ENCODE measurements around the gene STN1. TPM values are rescaled to one million over a fixed set of nuclear protein-coding genes. Genes with fewer than 3 reads are reported as not detected.

STN1 gene
- 28.9 TPM for total RNA-seq (2021; ENCODE audit: unreplicated experiment)
- 24.2 TPM for polyA plus RNA-seq (2012; ENCODE audit: insufficient read length)
- Bru-seq, nascent RNA: percentile 68 among the genes with signal in this experiment
- percentile 60 among the genes with signal in this experiment for BruChase-seq, experiment 1, labeled RNA remaining after a 2-hour chase
- percentile 61 among the genes with signal in this experiment for BruChase-seq, experiment 2, labeled RNA remaining after a 6-hour chase
- long read RNA-seq, transcript STN1-202 (9 exons, 1,311 nt): minor isoform, 5 of 48 reads
- long read RNA-seq, transcript STN1-201 (10 exons, 1,417 nt): major isoform, 27 of 48 reads
- long read RNA-seq, partial matches to known transcripts: 5 of 48 reads
- long read RNA-seq, other reads (novel, unspliced or antisense): 9 of 48 reads

- in situ Hi-C loops (cut with HindIII; ENCODE audit: low pct_unique_long_range_greater_than_20kb, low sequenced_read_pairs) (no loop called here), intact Hi-C loops (cut with micrococcal nuclease; ENCODE audit: unreplicated experiment) (loop anchor here (5.0 kb wide), 1 partner anchor 49 kb away; the partner anchor contains the start of gene SLK)
- POLR2A ChIA-PET: interaction anchor here (1.0 kb wide), 1 partner anchor 203 kb away, joined by 3 read pairs; the partner anchor contains the start of gene SFR1
- ATAC-seq (peak; percentile 98), DNase-seq (ENCODE audit: low read depth, low spot score) (peak; percentile 76)
- H3K27me3 ChIP-seq (ENCODE audit: control insufficient read depth, insufficient read depth, low read length): no peaks in the 10 kb centered on the region
- CTCF ChIA-PET: no interaction called here
- peaks cover 8% of the 10 kb centered on the region; the same call in 1 of the 2 replicates for H3K9me3 ChIP-seq (ENCODE audit: control insufficient read depth, insufficient read depth, low read depth, low read length)
- peak within 1 kb of the TSS; percentile 98 for H3K27ac ChIP-seq (ENCODE audit: low read length)
- H3K4me1 ChIP-seq (ENCODE audit: control insufficient read depth, insufficient read depth, low read length): peaks cover 28% of the 10 kb centered on the region
- BruUV-seq (replicated peaks): no TSS peak
- no peak for TF ChIP-seq SIN3A (IDR thresholded peaks at IDR 0.05; ENCODE audit: borderline replicate concordance, insufficient read depth, low read depth, low read length)
- TF ChIP-seq POLR2AphosphoS5 (IDR thresholded peaks at IDR 0.05; ENCODE audit: low read depth, low read length): peak; percentile 97
- TF ChIP-seq CTCF (IDR thresholded peaks at IDR 0.05): no peak
- no peak for TF ChIP-seq REST (IDR thresholded peaks at IDR 0.05; ENCODE audit: insufficient read depth in 1 of 2, low read depth in 2 of 2, low read length in 1 of 2)
- no peak for TF ChIP-seq TCF7L2 (IDR thresholded peaks at IDR 0.05; ENCODE audit: low read depth, low read length)
- peaks cover 7% of the 10 kb centered on the region; the same call in 1 of the 2 replicates for H3K36me3 ChIP-seq (ENCODE audit: control insufficient read depth, insufficient read depth, low read length)
- H3K4me3 ChIP-seq (ENCODE audit: low read depth in 2 of 2, low read length in 2 of 2): peak within 1 kb of the TSS; percentile 86 to 90
Observed at GRCh38 chr10:103918053-103918846, at the start of gene STN1. TSS of gene STN1 (minus strand) at chr10:103918184. CDS start at chr10:103917594, 590 bp downstream.

- POLR2A ChIA-PET: no interaction called here
Observed at GRCh38 chr10:103967448-103968071, 49.6 kb upstream of the STN1 start.

More at GRCh38 chr10:103967448-103968071, 49.6 kb upstream of the STN1 start:
- in situ Hi-C loops (cut with HindIII; ENCODE audit: low pct_unique_long_range_greater_than_20kb, low sequenced_read_pairs) (no loop called here), intact Hi-C loops (cut with micrococcal nuclease; ENCODE audit: unreplicated experiment) (loop anchor here (5.0 kb wide), 2 partner anchors 50 to 80 kb away; partner anchors contain the start of gene STN1)
- DNase-seq (ENCODE audit: low read depth, low spot score) (no peak), ATAC-seq (peak; percentile 61)
- TF ChIP-seq REST (IDR thresholded peaks at IDR 0.05; ENCODE audit: insufficient read depth in 1 of 2, low read depth in 2 of 2, low read length in 1 of 2): no peak
- no peak for TF ChIP-seq SIN3A (IDR thresholded peaks at IDR 0.05; ENCODE audit: borderline replicate concordance, insufficient read depth, low read depth, low read length)
- TF ChIP-seq CTCF (IDR thresholded peaks at IDR 0.05): no peak
- TF ChIP-seq TCF7L2 (IDR thresholded peaks at IDR 0.05; ENCODE audit: low read depth, low read length): no peak
- TF ChIP-seq POLR2AphosphoS5 (IDR thresholded peaks at IDR 0.05; ENCODE audit: low read depth, low read length): no peak
- Histone ChIP-seq H3K36me3 (ENCODE audit: control insufficient read depth, insufficient read depth, low read length) (peaks cover 9% of the 10 kb centered on the region; the same call in 1 of the 2 replicates), H3K27me3 (ENCODE audit: control insufficient read depth, insufficient read depth, low read length) (no peaks in the 10 kb centered on the region), H3K4me1 (ENCODE audit: control insufficient read depth, insufficient read depth, low read length) (peaks cover 16% of the 10 kb centered on the region), H3K27ac (ENCODE audit: low read length) (peak overlapping the region; percentile 92), H3K9me3 (ENCODE audit: control insufficient read depth, insufficient read depth, low read depth, low read length) (no peaks in the 10 kb centered on the region), H3K4me3 (ENCODE audit: low read depth in 2 of 2, low read length in 2 of 2) (peak overlapping the region; percentile 95 to 99)
- CTCF ChIA-PET: interaction anchor here (0.6 kb wide), 1 partner anchor 78 kb away, joined by 4 read pairs; no protein-coding TSS in a partner anchor
- no TSS peak for BruUV-seq (replicated peaks)
